ENCODE data around the gene SIL1.
A peak's percentile ranks its signal among the peaks of the same experiment; 100 is the strongest.

Gene SIL1

DNA sequence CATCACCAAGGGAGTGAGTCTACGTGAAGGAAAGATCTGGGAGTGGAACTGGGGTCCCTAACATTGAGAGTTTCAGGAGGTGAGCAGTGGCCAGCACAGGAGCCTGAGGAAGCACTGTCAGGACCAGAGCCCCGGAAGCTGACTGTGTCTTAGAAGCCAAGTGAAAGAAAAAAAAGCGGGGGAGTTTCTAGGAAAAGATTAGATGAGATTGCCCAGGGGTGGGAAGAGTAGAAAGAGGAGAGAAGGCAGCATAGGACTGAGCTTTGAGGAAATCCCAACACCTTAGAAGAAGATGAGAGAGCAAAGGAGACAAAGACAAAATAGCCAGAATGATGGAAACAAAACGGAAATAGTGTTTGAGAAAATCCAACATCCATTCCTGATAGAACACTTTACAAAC is 286.1 kb downstream of the SIL1 start:
- TF ChIP-seq, protein P1, sequence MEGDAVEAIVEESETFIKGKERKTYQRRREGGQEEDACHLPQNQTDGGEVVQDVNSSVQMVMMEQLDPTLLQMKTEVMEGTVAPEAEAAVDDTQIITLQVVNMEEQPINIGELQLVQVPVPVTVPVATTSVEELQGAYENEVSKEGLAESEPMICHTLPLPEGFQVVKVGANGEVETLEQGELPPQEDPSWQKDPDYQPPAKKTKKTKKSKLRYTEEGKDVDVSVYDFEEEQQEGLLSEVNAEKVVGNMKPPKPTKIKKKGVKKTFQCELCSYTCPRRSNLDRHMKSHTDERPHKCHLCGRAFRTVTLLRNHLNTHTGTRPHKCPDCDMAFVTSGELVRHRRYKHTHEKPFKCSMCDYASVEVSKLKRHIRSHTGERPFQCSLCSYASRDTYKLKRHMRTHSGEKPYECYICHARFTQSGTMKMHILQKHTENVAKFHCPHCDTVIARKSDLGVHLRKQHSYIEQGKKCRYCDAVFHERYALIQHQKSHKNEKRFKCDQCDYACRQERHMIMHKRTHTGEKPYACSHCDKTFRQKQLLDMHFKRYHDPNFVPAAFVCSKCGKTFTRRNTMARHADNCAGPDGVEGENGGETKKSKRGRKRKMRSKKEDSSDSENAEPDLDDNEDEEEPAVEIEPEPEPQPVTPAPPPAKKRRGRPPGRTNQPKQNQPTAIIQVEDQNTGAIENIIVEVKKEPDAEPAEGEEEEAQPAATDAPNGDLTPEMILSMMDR (IDR thresholded peaks at IDR 0.05; ENCODE audit: low read depth, low read length) = no peak
- Histone ChIP-seq H3K36me3 (peaks cover 10% of the 10 kb centered on the region), H3K27ac (peak overlapping the region; percentile 10), H3K9me3 (ENCODE audit: severe bottlenecking) (no peaks in the 10 kb centered on the region), H3K4me3 (ENCODE audit: low read depth, low read length) (no peak overlapping the region), H3K27me3 (ENCODE audit: insufficient read depth, low read depth, severe bottlenecking) (no peaks in the 10 kb centered on the region)
- DNase-seq = no peak

DNA sequence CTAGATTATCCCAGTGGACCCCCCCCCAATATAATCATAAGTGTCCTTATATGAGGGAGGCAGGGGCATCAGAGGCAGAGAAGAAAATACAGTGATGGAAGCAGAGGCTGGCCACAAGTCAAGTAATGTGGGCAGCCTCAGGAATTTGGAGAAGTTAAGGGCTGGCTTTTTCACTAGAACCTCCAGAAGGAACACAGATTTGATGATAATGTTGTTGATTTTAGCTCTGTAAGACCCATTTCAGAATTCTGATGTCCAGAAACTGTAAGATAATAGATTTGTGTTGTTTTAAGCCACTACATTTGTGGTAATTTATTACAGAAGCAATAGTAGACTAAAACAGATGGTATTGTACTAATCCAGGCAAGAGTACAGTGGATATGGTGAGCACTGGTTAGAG is 286.7 kb downstream of the SIL1 start:
- peak overlapping the region; percentile 10 for H3K27ac ChIP-seq
- TF ChIP-seq, protein P1 (IDR thresholded peaks at IDR 0.05; ENCODE audit: low read depth, low read length) = no peak
- H3K4me3 ChIP-seq (ENCODE audit: low read depth, low read length) = no peak overlapping the region
- peaks cover 13% of the 10 kb centered on the region for H3K36me3 ChIP-seq
- no peak for DNase-seq
- no peaks in the 10 kb centered on the region for H3K9me3 ChIP-seq (ENCODE audit: severe bottlenecking)
- no peaks in the 10 kb centered on the region for H3K27me3 ChIP-seq (ENCODE audit: insufficient read depth, low read depth, severe bottlenecking)

DNA sequence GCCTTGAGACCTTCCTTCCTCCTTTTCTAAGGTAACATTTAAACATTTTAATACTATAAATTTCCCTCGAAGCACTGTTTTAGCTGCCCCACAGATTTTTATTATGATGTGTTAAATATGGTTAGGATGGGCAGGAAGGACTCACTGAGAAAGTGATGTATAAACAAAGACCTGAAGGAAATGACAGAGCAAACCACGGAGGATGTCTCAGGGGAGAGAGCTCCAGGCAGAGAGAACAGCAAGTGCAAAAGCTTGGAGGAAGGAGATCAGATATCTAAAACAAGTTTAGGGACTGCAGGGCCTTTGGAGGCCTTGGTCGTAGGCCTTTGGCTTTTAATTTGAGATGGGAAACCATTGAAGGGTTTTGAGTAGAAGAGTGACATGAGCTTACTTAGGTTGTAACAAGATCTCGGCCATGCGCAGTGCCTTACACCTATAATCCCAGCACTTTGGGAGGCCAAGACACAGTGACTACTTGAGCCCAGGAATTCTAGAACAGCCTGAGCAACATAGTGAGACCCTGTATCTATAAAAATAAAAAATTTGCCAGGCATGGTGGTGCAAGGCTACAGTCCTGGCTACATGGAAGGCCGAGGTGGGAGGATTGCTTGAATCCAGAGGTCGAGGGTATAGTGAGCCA is 287.5 kb downstream of the SIL1 start:
- no peak overlapping the region for H3K4me3 ChIP-seq (ENCODE audit: low read depth, low read length)
- TF ChIP-seq, protein P1 (IDR thresholded peaks at IDR 0.05; ENCODE audit: low read depth, low read length) = no peak
- H3K36me3 ChIP-seq = peaks cover 20% of the 10 kb centered on the region
- peak; percentile 30 for DNase-seq
- H3K9me3 ChIP-seq (ENCODE audit: severe bottlenecking) = no peaks in the 10 kb centered on the region
- no peaks in the 10 kb centered on the region for H3K27me3 ChIP-seq (ENCODE audit: insufficient read depth, low read depth, severe bottlenecking)
- peak overlapping the region; percentile 8 for H3K27ac ChIP-seq

DNA sequence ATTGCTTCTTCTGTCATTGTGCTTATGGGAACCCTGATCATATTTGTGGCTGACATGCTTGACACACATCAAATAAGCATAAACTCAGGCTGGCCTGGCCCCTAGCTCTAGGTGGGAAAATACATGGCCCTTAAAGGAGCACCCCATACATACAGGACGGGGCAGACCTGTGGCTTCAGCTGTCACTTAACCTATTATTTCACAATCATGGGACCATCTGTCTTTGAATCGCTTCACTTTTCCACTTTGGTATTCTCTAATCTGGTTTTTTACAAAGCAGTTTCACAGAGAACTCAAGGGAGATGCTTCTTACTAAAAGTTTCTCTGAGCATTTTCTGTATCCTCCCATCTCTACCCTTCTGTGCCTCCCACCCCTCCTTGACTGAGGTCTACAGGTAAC is 288.4 kb downstream of the SIL1 start:
- no peak overlapping the region for H3K4me3 ChIP-seq (ENCODE audit: low read depth, low read length)
- no peaks in the 10 kb centered on the region for H3K9me3 ChIP-seq (ENCODE audit: severe bottlenecking)
- H3K27me3 ChIP-seq (ENCODE audit: insufficient read depth, low read depth, severe bottlenecking) = no peaks in the 10 kb centered on the region
- DNase-seq = no peak
- TF ChIP-seq, protein P1 (IDR thresholded peaks at IDR 0.05; ENCODE audit: low read depth, low read length) = no peak
- H3K36me3 ChIP-seq = peaks cover 20% of the 10 kb centered on the region
- H3K27ac ChIP-seq = no peak overlapping the region

DNA sequence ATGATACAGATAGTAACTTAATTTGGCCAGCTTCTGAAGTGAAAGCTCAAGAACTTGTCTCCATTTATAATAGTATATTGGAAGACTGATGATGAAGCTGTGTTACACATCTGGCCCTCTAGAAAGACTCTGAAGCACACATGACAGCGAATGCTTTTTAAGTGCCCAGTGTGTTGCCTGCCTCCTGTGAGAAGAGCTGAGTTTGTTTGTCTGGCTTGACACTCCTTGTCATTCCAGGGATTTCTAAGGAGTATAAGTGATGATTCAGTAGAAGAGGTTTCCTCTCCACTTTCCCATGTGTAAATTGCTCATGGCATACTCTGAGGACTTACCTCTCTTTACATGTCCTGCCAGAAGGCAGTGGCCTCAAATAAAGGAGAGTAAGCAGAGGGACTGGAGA is 292.6 kb downstream of the SIL1 start:
- Histone ChIP-seq H3K36me3 (peaks cover 32% of the 10 kb centered on the region), H3K9me3 (ENCODE audit: severe bottlenecking) (no peaks in the 10 kb centered on the region), H3K4me3 (ENCODE audit: low read depth, low read length) (no peak overlapping the region), H3K27ac (no peak overlapping the region), H3K27me3 (ENCODE audit: insufficient read depth, low read depth, severe bottlenecking) (no peaks in the 10 kb centered on the region)
- DNase-seq = no peak
- TF ChIP-seq, protein P1 (IDR thresholded peaks at IDR 0.05; ENCODE audit: low read depth, low read length) = no peak
